Transverse colon (tissue), 4 donors: ENCODE results near the gene KLF7. TPM values are rescaled to one million over a fixed set of nuclear protein-coding genes. Genes with fewer than 3 reads are reported as not detected.

Experiments used
- DNase-seq: peaks from one replicate; pipeline ENCODE4 v3.0.0-alpha.2; 2019
- H3K27ac ChIP-seq, 4 donors: fragments of 200-600 bp; sonication (generic); 2 replicates each; pipeline ENCODE4 v1.5.1; 2016 to 2018; ENCODE audit warnings: inconsistent platforms in 4 of 4
- H3K27me3 ChIP-seq: fragments of 200-600 bp; sonication (generic); 2 replicates; pipeline ENCODE4 v1.5.1; 2017; ENCODE audit warnings: inconsistent platforms
- H3K36me3 ChIP-seq, 4 donors: fragments of 200-600 bp; sonication (generic); 2 replicates each; pipeline ENCODE4 v1.5.1; 2017 to 2019; ENCODE audit warnings: inconsistent platforms in 4 of 4
- H3K4me1 ChIP-seq, 4 donors: fragments of 200-600 bp; sonication (generic); 2 replicates each; pipeline ENCODE4 v1.5.1; 2017 to 2020; ENCODE audit warnings: inconsistent platforms in 4 of 4
- H3K4me3 ChIP-seq, 4 donors: fragments of 200-600 bp; sonication (generic); 1 replicate in 1 of 4; 2 replicates in 3 of 4; pipeline versions ENCODE4 v1.5.1 to v1.6.1; 2017 to 2019; ENCODE audit warnings: inconsistent platforms in 4 of 4
- H3K9me3 ChIP-seq, 2 donors: fragments of 200-600 bp; sonication (generic); 2 replicates each; pipeline ENCODE4 v1.5.1; 2017 to 2019; ENCODE audit warnings: inconsistent platforms in 2 of 2
- EP300 ChIP-seq: sonication (generic); formaldehyde crosslinking; IDR thresholded peaks from one replicate; pipeline ENCODE4 v1.6.1; 2017; ENCODE audit warnings: antibody characterized with exemption, low read depth
- POLR2A ChIP-seq: fragments of 450-650 bp; IDR thresholded peaks from one replicate; pipeline ENCODE4 v1.6.1; 2016; ENCODE audit warnings: antibody characterized with exemption, mild to moderate bottlenecking, moderate library complexity
- POLR2AphosphoS5 ChIP-seq, 3 donors: sonication (generic); formaldehyde crosslinking; IDR thresholded peaks; one replicate each; pipeline ENCODE4 v1.6.1; 2016; ENCODE audit warnings: antibody characterized with exemption in 3 of 3
- WGBS, 2 donors: methylation state at CpG; one replicate each; pipeline ENCODE4 v1.1.5; 2018; ENCODE audit warnings: low coverage in 1 of 2; 5-methylcytosine and 5-hydroxymethylcytosine counted together
- in situ Hi-C, 4 donors: fragments of 200-750 bp; cut with MboI; loops; one replicate each; pipeline versions ENCODE4 v1.15.0 to v1.15.1; 2017; ENCODE audit warnings: low sequenced_read_pairs in 3 of 4, low pct_ligation_motif_present in 1 of 4, low pct_unique_long_range_greater_than_20kb in 1 of 4
- intact Hi-C: fragments of 100-400 bp; cut with DNase I; formaldehyde crosslinking; loops from one replicate; pipeline ENCODE4 v1.15.1; 2023; ENCODE audit warnings: low total_unique reads
- total RNA-seq, 4 donors: library from RNA; depleted of rRNA; stranded (reverse); fragments of >200 nt; gene quantifications; one replicate each; pipeline ENCODE4 v1.1.0, GENCODE V29; 2016
- TF ChIP-seq, protein P1 (sequence below), 5 experiments: fragments of 200-600 bp in 3 of 5; fragments of 450-650 bp in 2 of 5; sonication (generic) in 3 of 5; IDR thresholded peaks; 1 replicate in 2 of 5; 2 replicates in 3 of 5; pipeline ENCODE4 v1.5.1; 2016 to 2017; ENCODE audit warnings: antibody characterized with exemption in 5 of 5, inconsistent platforms in 3 of 5, mild to moderate bottlenecking in 2 of 5, moderate library complexity in 1 of 5

The KLF7 gene
- total RNA-seq, 4 donors from 2014 or later: 6.2 to 43.4 (median 6.8) TPM

DNA sequence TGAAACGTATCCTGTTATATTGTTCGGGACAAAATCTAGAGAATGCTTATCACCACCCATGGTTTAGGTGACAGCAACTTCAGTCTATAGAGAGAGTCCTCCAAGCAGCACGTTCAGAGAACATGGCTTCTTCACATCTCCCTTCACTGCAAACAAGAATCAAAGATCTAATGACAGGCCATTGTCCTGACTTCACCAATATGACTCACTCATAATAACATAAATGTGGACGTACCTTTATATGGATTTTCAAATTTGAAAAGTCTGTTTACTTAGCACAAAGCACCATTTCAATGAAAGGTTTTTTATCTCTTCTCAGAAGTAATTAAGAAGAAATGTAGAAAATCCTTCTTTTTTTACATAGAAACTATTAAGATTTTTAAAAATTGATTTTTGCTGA is 46.7 kb downstream of the KLF7 start:
- peaks cover 0 to 15% (median 6%) of the 10 kb centered on the region in 4 donors for H3K4me1 ChIP-seq
- H3K9me3 ChIP-seq: no peaks in the 10 kb centered on the region
- H3K27me3 ChIP-seq: no peaks in the 10 kb centered on the region
- 63 to 75% methylated on average over 4 of the region's 4 CpGs for WGBS, 2 donors
- H3K36me3 ChIP-seq: no peaks in the 10 kb centered on the region
- no peak overlapping the region for H3K4me3 ChIP-seq
- no peak overlapping the region for H3K27ac ChIP-seq
- in situ Hi-C loops (no loop called here), intact Hi-C loops (no loop called here)
- no peak for DNase-seq
- TF ChIP-seq POLR2AphosphoS5 (IDR thresholded peaks at IDR 0.05): no peak
- TF ChIP-seq EP300: no peak
- TF ChIP-seq POLR2A: no peak
- TF ChIP-seq, protein P1, sequence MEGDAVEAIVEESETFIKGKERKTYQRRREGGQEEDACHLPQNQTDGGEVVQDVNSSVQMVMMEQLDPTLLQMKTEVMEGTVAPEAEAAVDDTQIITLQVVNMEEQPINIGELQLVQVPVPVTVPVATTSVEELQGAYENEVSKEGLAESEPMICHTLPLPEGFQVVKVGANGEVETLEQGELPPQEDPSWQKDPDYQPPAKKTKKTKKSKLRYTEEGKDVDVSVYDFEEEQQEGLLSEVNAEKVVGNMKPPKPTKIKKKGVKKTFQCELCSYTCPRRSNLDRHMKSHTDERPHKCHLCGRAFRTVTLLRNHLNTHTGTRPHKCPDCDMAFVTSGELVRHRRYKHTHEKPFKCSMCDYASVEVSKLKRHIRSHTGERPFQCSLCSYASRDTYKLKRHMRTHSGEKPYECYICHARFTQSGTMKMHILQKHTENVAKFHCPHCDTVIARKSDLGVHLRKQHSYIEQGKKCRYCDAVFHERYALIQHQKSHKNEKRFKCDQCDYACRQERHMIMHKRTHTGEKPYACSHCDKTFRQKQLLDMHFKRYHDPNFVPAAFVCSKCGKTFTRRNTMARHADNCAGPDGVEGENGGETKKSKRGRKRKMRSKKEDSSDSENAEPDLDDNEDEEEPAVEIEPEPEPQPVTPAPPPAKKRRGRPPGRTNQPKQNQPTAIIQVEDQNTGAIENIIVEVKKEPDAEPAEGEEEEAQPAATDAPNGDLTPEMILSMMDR (IDR thresholded peaks at IDR 0.05): no peak

DNA sequence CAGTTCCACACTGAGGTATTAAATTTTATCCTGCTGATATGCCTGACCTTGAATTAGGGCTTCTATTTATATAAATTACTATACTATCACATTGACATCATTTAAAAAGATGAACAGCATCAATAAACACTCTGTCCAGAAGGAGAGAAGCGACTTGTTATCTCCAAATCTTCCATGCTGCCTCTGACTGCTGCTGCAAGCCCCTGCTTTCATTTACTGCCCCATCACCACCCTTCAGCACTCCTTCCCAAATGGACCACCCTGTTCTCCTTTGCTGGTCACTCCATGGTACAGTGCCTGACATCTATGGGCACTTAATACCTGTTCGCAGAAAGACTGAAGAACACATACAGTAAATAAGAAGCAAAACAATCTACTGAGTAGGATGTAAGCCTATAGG is 48.1 kb downstream of the KLF7 start:
- Histone ChIP-seq H3K36me3 (no peaks in the 10 kb centered on the region), H3K27ac (no peak overlapping the region), H3K4me1 (peaks cover 0 to 9% (median 6%) of the 10 kb centered on the region in 4 donors), H3K4me3 (no peak overlapping the region), H3K9me3 (no peaks in the 10 kb centered on the region), H3K27me3 (no peaks in the 10 kb centered on the region)
- in situ Hi-C loops: no loop called here
- intact Hi-C loops: no loop called here
- DNase-seq: no peak
- TF ChIP-seq, protein P1 (IDR thresholded peaks at IDR 0.05): no peak
- TF ChIP-seq POLR2AphosphoS5 (IDR thresholded peaks at IDR 0.05) (no peak), EP300 (no peak), POLR2A (no peak)
- 90 to 100% methylated on average over 2 of the region's 2 CpGs for WGBS, 2 donors

DNA sequence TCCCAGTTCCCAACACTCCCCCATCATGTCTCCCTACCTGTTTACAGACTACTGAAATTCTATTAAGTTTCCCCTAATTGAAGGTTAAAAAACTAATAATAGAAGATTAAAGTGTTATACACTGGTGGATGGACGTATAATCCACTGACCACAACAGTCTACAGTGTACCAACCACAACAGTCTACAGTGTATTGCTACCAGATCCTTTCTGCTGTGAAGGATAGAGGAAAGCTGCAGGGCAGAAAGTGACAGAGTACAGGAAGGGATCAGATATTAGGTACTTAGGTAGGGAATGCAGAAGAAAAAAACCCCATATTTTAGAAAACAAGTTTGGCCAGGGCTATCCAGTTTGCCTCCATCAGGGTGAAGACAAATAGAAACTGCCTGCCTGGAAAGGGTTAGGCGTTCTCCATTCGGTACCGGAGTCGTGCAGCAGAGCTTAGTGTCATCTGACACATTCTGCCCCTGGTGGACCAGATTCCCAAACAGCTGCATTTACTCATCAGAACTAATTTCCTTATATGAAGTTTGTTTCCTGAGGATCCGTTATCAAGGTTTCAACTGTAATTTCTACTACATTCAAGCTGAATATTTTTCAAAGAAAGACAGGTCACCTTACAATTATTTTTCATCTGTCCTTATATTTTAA is 49.9 kb downstream of the KLF7 start:
- Histone ChIP-seq H3K4me3 (no peak overlapping the region), H3K27me3 (no peaks in the 10 kb centered on the region), H3K36me3 (no peaks in the 10 kb centered on the region), H3K4me1 (peaks cover 0 to 2% (median 0%) of the 10 kb centered on the region in 4 donors), H3K9me3 (no peaks in the 10 kb centered on the region), H3K27ac (no peak overlapping the region)
- WGBS, 2 donors: 62 to 78% methylated on average over 6 of the region's 6 CpGs
- intact Hi-C loops (no loop called here), in situ Hi-C loops (no loop called here)
- no peak for TF ChIP-seq POLR2AphosphoS5 (IDR thresholded peaks at IDR 0.05)
- TF ChIP-seq POLR2A: no peak
- TF ChIP-seq, protein P1 (IDR thresholded peaks at IDR 0.05): no peak
- TF ChIP-seq EP300: no peak
- no peak for DNase-seq

DNA sequence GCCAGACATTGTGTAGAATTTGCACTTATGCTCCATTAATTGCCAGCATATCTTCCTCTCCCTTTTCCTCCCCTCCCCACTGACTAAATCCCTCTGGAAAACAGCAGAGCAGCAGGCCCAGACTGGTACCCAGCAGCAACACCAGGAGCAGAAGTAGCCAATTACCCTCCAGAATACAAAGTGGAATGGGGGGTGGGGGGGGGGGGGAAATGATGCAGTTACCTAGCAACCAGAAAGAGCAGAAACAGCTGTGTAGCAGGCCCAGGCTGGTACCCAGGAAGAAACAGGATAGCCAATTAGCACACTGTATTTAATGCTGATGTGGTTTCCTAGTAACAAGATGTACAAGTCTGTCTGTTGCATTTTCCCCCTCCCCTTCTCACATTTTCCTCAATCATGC is 52.3 kb downstream of the KLF7 start:
- no peak for DNase-seq
- Histone ChIP-seq H3K27ac (no peak overlapping the region), H3K4me3 (no peak overlapping the region), H3K4me1 (peaks cover 0 to 2% (median 0%) of the 10 kb centered on the region in 4 donors), H3K27me3 (no peaks in the 10 kb centered on the region), H3K9me3 (no peaks in the 10 kb centered on the region), H3K36me3 (no peaks in the 10 kb centered on the region)
- in situ Hi-C loops (no loop called here), intact Hi-C loops (loop anchor here (5.0 kb wide), 1 partner anchor 1021 kb away; no protein-coding TSS in a partner anchor)
- no peak for TF ChIP-seq POLR2A
- TF ChIP-seq, protein P1 (IDR thresholded peaks at IDR 0.05): no peak
- no peak for TF ChIP-seq POLR2AphosphoS5 (IDR thresholded peaks at IDR 0.05)
- TF ChIP-seq EP300: no peak
